ENCODE data around the gene PSME3.
"Not testable (repeated sequence)": the region's sequence is repeated elsewhere in the genome, so short reads cannot be mapped to it uniquely, and the experiment has no call there.

Gene PSME3

DNA sequence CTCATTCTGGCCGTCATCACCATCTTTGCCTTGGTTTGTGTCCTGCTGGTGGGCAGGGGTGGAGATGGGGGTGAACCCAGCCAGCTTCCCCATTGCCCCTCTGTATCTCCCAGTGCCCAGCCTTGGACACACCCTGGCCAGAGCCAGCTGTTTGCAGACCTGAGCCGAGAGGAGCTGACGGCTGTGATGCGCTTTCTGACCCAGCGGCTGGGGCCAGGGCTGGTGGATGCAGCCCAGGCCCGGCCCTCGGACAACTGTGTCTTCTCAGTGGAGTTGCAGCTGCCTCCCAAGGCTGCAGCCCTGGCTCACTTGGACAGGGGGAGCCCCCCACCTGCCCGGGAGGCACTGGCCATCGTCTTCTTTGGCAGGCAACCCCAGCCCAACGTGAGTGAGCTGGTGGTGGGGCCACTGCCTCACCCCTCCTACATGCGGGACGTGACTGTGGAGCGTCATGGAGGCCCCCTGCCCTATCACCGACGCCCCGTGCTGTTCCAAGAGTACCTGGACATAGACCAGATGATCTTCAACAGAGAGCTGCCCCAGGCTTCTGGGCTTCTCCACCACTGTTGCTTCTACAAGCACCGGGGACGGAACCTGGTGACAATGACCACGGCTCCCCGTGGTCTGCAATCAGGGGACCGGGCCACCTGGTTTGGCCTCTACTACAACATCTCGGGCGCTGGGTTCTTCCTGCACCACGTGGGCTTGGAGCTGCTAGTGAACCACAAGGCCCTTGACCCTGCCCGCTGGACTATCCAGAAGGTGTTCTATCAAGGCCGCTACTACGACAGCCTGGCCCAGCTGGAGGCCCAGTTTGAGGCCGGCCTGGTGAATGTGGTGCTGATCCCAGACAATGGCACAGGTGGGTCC lies 18.4 kb downstream of the PSME3 start:
- DNase-seq, result not testable (repeated sequence)

GRCh38 chr17:42852351-42852750 lies 19.2 kb downstream of the PSME3 start:
- no peak for DNase-seq

DNA sequence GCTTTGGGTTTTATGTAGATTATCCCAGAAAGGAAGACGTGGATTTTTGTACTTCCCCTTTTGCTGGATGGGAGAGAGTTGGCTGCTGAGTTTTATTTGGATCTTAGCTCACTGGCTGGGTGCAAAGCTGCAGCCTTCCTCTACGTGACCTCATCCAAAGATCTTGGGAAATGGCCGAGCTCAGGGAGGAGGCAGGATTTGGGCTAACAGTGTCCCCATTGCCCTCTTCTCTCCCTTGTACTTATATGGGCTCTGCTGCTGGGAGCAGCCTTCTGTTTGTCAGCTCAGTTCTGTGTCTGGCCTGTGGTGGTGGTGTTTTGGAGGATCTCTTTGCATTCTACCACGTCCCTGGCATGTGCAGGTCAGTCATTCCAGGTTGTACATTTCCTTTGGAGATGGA lies 19.8 kb downstream of the PSME3 start:
- DNase-seq, result no peak

- no peak for DNase-seq
These were observed 20.4 kb downstream of the PSME3 start for GRCh38 chr17:42853597-42853967.

DNA sequence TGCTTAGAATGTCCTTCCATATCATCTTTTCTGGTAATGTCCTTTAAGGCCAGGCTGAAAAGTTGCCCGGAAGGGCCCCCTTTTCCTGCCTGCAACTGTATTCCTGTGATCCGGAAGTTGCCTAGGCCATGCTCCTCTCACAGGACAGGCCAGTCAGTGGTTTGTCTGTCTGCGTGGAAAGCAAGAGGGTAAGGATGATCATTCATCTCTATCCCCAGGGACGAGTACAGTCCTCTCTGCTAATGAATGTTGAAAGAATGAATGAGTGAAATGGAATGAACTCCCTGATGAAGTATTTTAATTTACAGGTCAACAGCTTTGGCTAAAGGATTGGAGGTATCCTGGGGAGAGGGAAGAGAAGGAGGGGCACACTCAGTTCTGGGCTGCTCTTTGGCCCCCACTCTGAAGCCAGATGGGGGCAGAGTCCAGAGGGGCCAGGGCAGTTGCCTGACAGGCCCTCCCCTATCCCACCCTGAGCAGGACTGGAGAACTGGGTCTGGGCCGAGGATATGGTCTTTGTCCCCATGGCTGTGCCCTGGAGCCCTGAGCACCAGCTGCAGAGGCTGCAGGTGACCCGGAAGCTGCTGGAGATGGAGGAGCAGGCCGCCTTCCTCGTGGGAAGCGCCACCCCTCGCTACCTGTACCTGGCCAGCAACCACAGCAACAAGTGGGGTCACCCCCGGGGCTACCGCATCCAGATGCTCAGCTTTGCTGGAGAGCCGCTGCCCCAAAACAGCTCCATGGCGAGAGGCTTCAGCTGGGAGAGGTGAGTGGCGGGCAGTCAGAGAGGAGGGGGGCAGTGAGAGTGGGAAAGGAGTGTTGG lies 21.0 kb downstream of the PSME3 start:
- no peak for DNase-seq

- no peak for DNase-seq
These were observed 21.9 kb downstream of the PSME3 start for GRCh38 chr17:42855048-42855596.

DNA sequence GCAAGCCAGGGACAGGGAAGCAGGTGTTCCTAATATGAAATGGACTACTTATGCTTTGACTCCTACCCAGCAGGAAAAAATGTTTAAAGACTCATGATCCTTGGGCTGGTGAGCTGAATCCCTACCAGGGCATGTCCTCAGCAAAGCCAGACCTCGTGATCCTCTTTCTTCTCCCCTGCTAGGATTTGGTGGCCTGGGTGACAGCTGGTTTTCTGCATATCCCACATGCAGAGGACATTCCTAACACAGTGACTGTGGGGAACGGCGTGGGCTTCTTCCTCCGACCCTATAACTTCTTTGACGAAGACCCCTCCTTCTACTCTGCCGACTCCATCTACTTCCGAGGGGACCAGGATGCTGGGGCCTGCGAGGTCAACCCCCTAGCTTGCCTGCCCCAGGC lies 22.9 kb downstream of the PSME3 start:
- not testable (repeated sequence) for DNase-seq

DNA sequence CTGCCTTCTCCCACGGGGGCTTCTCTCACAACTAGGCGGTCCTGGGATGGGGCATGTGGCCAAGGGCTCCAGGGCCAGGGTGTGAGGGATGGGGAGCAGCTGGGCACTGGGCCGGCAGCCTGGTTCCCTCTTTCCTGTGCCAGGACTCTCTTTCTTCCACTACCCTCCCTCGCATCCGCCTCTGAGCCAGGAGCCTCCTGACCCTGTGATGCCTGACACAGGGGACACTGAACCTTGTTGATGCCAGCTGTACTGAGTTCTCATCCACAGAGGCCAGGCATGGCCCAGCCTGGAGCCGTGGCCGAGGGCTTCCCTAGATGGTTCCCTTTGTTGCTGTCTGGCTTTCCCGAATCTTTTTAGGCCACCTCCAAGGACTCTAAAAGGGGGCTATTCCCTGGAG lies 23.3 kb downstream of the PSME3 start:
- DNase-seq, result not testable (repeated sequence)

- DNase-seq, result no peak
These were observed 24.2 kb downstream of the PSME3 start for GRCh38 chr17:42857389-42857788.

DNA sequence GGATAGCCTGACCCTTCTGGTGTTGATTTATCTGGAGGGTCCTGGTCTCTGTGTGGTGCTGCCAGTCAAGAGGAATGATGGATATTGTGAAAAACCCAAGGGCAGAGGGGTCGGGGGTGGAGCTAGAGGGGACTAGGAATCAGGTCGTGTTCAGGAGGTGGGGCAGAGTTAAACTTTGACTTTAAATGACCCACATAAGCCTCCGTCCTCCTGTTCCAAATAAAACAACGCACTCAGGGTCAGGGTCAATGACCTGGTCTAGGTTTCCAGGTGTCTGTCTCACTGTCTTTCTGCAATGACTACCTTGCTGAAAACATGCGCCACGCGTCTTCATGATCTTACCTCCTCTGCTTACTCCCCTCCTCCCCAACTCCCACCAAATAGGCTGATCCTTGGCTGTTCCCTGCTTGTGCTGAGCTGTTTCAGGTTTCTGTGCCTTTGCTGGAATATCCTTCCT lies 32.5 kb downstream of the PSME3 start:
- DNase-seq, result no peak

DNA sequence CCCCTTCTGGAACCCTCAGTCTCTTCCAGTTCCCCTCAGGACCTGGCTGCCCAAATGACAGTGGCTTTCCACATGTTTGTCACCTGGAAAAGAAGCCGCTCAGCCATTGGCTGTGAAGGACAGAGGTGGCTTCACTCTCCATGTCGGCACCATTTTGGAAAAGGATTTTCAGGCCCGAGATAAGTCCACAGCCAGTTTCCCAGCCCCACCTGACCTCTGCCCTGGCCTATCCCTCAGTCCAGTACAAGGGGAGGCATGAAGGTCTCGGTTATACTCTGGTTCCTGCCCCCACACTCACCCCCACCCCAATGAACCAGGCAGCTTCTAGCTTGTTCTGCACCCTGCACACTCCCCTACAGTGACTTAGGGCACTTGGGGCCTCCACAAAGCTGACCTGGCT lies 33.0 kb downstream of the PSME3 start:
- DNase-seq, result no peak

- DNase-seq, result no peak
These were observed 33.7 kb downstream of the PSME3 start for GRCh38 chr17:42866631-42867575.

DNA sequence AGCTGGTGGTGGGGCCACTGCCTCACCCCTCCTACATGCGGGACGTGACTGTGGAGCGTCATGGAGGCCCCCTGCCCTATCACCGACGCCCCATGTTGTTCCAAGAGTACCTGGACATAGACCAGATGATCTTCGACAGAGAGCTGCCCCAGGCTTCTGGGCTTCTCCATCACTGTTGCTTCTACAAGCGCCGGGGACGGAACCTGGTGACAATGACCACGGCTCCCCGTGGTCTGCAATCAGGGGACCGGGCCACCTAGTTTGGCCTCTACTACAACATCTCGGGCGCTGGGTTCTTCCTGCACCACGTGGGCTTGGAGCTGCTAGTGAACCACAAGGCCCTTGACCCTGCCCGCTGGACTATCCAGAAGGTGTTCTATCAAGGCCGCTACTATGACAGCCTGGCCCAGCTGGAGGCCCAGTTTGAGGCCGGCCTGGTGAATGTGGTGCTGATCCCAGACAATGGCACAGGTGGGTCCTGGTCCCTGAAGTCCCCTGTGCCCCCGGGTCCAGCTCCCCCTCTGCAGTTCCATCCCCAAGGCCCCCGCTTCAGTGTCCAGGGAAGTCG lies 34.6 kb downstream of the PSME3 start:
- DNase-seq, result not testable (repeated sequence)

GRCh38 chr17:42868338-42868737 lies 35.1 kb downstream of the PSME3 start:
- no peak for DNase-seq

- DNase-seq, result no peak
These were observed 38.5 kb downstream of the PSME3 start for GRCh38 chr17:42871647-42872046.

DNA sequence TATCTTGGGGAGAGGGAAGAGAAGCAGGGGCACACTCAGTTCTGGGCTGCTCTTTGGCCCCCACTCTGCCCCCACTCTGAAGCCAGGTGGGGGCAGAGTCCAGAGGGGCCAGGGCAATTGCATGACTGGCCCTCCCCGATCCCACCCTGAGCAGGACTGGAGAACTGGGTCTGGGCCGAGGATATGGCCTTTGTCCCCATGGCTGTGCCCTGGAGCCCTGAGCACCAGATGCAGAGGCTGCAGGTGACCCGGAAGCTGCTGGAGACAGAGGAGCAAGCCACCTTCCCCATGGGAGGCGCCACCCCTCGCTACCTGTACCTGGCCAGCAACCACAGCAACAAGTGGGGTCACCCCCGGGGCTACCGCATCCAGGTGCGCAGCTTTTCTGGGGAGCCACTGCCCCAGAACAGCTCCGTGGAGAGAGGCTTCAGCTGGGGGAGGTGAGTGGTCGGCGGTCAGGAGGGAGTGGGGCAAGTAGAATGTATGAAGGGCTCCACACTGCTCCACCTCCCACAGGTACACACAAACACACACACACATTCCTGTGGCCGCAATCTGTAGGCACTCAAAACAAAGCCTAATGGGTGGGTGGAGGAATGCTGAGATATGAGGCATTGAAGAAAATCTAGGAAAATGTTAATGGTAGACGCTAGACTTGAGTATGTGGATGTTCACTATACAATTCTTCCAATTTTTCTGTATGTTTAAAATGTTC lies 39.2 kb downstream of the PSME3 start:
- DNase-seq, result no peak

DNA sequence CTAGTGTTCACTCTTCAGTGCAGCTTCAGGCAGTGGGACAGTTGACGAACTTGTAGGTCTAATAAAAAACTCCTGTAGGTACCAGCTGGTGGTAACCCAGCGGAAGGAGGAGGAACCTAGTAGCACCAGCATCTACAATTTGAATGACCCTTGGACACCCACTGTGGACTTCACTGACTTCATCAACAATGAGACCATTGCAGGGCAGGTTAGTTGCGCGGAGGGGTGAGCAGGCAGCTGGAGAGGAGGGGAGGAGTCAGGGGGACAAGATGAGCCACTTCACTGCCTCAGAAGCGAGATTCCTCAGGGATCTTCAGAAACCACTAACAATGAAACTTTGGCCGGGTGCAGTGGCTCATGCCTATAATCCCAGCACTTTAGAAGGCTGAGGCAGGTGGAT lies 40.1 kb downstream of the PSME3 start:
- no peak for DNase-seq

DNA sequence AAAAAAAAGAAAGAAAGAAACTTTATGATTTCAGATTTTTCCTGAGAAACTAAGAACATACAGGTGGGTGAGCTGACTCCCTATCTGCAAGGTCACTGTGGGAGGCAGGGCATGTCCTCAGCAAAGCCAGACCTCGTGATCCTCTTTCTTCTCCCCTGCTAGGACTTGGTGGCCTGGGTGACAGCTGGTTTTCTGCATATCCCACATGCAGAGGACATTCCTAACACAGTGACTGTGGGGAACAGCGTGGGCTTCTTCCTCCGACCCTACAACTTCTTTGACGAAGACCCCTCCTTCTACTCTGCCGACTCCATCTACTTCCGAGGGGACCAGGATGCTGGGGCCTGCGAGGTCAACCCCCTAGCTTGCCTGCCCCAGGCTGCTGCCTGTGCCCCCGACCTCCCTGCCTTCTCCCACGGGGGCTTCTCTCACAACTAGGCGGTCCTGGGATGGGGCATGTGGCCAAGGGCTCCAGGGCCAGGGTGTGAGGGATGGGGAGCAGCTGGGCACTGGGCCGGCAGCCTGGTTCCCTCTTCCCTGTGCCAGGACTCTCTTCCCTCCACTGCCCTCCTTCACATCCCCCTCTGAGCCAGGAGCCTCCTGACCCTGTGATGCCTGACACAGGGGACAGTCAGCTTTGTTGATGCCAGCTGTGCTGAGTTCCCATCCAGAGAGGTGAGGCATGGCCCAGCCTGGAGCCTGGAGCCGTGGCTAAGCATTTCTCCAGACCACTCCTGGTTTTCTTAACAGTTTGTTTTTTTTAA lies 40.9 kb downstream of the PSME3 start:
- DNase-seq, result not testable (repeated sequence)

GRCh38 chr17:42877037-42877436 lies 43.8 kb downstream of the PSME3 start:
- no peak for DNase-seq

- DNase-seq, result no peak
These were observed 45.1 kb downstream of the PSME3 start for GRCh38 chr17:42878123-42878880.

All from NCI-H1092 (cell line).